NCI-H345 treated with DMSO at 0.1 percent for 48 hours (cell line): ENCODE results near the gene TMEM240.
"Not testable (repeated sequence)": the region's sequence is repeated elsewhere in the genome, so short reads cannot be mapped to it uniquely, and the experiment has no call there.

ENCODE experiments used
- DNase-seq: peaks from one replicate; lab custom pipeline; 2025; ENCODE audit not compliant: unreplicated experiment; lab: John Stamatoyannopoulos, UW

The TMEM240 gene

DNA sequence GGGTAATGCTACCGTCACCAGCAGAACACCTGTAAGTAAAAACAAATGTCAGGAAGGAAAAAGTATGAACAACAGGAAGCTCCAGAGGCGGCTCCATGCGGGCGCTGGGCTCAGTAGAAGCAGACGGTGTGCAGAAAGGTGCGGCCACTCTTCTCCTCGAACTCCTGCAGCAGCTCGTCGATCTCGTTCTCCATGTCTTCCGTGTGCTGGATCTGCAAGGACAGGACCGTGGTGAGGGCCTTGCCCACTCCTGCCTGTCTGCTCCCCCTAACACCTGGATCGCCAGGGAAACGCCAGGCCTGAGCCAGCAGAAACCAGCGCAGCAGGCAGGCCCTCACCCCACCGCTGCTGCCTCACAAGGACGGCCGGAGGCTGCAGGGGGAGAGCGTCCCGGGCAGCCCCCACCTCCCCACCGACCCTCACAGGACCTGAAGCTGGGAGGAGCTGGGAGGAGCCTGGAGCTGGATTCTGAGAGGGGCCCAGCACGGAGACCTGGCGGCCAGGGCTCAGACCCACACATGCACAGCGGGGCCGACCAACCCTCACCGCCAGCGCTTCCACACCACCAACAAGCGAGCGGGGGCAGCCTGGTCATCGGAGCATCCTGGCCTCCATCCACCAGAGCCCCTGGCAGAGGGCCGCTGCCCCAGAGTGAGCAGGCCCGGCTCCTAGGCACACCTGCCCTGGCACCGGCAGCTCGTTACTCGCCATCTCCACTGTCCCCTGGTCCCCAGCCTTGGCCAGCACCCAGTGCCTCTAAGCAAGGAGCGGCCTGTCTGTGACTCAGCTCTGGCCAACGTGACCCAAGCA is 1.7 kb upstream of the TMEM240 start:
- no peak for DNase-seq

- no peak for DNase-seq
Observed at GRCh38 chr1:1540818-1541628, 599 bp upstream of the TMEM240 start.

GRCh38 chr1:1539310-1540089 is 924 bp downstream of the TMEM240 start:
- no peak for DNase-seq

GRCh38 chr1:1538989-1539309 is 1.5 kb downstream of the TMEM240 start:
- no peak for DNase-seq

- DNase-seq = no peak
Observed at GRCh38 chr1:1538334-1538733, 2.1 kb downstream of the TMEM240 start.

DNA sequence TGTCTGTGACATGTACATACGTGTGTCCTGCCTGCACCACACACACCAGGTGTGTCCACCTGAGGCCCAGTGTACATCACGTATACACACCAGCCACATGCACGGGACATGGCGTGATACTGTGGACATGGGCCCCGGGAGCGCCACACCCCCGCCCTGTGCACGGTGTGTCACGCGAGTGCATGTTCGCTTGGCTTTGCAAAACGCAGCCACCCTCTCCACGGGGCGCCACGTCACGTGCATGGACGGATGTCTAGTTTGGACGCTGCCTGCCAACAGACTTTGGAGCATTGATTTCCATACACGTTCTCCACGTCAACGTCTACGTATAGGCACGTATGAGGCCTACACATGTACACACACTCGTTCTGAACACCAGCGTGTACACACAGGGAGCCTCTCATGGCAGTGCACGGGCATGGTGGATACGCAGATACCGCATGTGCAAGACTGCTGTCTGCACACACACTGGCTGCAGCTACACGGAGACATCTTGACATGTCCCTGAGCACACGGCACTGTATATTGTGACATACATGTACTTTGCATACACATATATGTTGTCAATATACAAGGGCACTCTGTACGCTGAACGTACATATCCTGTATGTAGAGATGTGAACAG is 2.7 kb downstream of the TMEM240 start:
- no peak for DNase-seq

DNA sequence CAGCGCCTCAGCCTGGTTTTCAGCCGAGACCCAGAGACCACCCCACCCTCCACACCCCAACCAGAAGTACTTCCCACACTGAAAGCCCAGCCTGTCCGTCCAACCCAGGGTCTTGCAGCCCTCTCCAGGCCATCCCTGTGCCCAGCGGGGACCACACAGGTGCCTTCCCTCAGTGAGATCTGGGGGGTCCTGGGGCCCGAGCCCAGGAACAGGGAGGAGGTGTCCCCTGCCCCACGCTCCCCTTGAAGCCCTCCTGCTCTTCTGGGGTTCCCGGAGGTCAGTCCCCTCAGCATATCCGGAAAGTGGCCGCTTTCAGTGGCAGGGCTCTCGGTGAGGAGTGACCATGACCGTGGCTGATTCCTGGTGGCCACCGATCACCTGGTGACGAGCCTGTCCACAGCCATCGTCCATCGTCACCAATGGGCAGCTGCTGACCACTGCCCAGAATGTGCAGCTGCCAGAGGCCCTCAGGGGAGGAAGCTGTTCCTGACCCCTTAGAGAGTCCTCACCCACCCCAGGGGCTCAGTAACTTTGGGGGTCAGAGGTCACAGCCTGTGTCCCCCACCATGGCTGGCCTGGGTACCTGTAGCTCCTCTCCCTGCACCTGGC is 3.4 kb downstream of the TMEM240 start:
- no peak for DNase-seq

GRCh38 chr1:1536019-1536937 is 4.1 kb downstream of the TMEM240 start:
- no peak for DNase-seq

GRCh38 chr1:1535201-1536018 is 5.0 kb downstream of the TMEM240 start:
- no peak for DNase-seq

GRCh38 chr1:1534401-1535154 is 5.8 kb downstream of the TMEM240 start:
- DNase-seq = no peak

GRCh38 chr1:1533894-1534291 is 6.5 kb downstream of the TMEM240 start:
- not testable (repeated sequence) for DNase-seq

- DNase-seq = not testable (repeated sequence)
Observed at GRCh38 chr1:1533176-1533893, 7.1 kb downstream of the TMEM240 start.

DNA sequence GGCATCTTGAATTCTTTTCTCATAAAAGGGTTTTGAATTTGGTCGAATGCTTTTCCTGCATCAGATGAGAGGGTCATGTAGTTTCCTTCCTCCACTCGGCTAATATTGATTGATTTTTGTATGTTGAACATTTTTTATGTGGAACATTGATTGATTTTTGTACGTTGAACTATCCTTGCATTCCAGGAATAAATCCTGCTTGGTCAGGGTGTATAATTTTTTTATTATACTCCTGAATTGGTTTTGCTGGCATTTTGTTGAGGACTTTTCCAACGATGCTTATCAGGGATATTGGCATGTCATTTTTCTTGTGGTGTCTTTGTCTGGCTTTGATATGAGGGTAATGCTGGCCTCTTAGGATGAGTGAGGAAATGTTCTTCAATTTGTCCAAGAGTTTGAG is 8.5 kb downstream of the TMEM240 start:
- DNase-seq = no peak

GRCh38 chr1:1529936-1530335 is 10.5 kb downstream of the TMEM240 start:
- DNase-seq = no peak

GRCh38 chr1:1529321-1529720 is 11.1 kb downstream of the TMEM240 start:
- no peak for DNase-seq

- no peak for DNase-seq
Observed at GRCh38 chr1:1528301-1529267, 11.8 kb downstream of the TMEM240 start.
